Spleen (tissue), 11 donors: ENCODE results near the gene FAN1. TPM values are rescaled to one million over a fixed set of nuclear protein-coding genes. Genes with fewer than 3 reads are reported as not detected.

Source experiments
- DNase-seq: peaks from one replicate; pipeline ENCODE4 v3.0.0-alpha.2; 2020
- H3K27ac ChIP-seq, 8 donors: fragments of 200-600 bp; sonication (generic) in 7 of 8; 1 replicate in 4 of 8; 2 replicates in 4 of 8; pipeline versions ENCODE4 v1.5.0 to v1.8.0; 2016 to 2021; ENCODE audit warnings: inconsistent platforms in 4 of 8, mild to moderate bottlenecking in 4 of 8, moderate library complexity in 1 of 8
- H3K27me3 ChIP-seq, 7 donors: fragments of 200-600 bp; sonication (generic) in 6 of 7; replicated peaks in 1 of 7; 1 replicate in 4 of 7; 2 replicates in 3 of 7; pipeline versions ENCODE4 v1.5.0 to v1.8.0; 2016 to 2021; ENCODE audit warnings: inconsistent platforms in 3 of 7, mild to moderate bottlenecking in 1 of 7
- H3K36me3 ChIP-seq, 6 donors: fragments of 200-600 bp; sonication (generic) in 5 of 6; 1 replicate in 4 of 6; 2 replicates in 2 of 6; pipeline versions ENCODE4 v1.5.0 to v1.8.0; 2016 to 2021; ENCODE audit warnings: inconsistent platforms in 2 of 6
- H3K4me1 ChIP-seq, 6 donors: fragments of 200-600 bp; sonication (generic) in 5 of 6; 1 replicate in 3 of 6; 2 replicates in 3 of 6; pipeline versions ENCODE4 v1.5.0 to v1.8.0; 2016 to 2021; ENCODE audit warnings: inconsistent platforms in 3 of 6
- H3K4me3 ChIP-seq, 8 donors: fragments of 200-600 bp; sonication (generic) in 7 of 8; 1 replicate in 4 of 8; 2 replicates in 4 of 8; pipeline versions ENCODE4 v1.5.0 to v1.8.0; 2016 to 2021; ENCODE audit warnings: inconsistent platforms in 4 of 8, mild to moderate bottlenecking in 4 of 8, moderate library complexity in 2 of 8
- H3K9me3 ChIP-seq, 8 donors: fragments of 200-600 bp; sonication (generic) in 7 of 8; 1 replicate in 4 of 8; 2 replicates in 4 of 8; pipeline versions ENCODE4 v1.5.0 to v1.8.0; 2016 to 2021; ENCODE audit warnings: inconsistent platforms in 4 of 8
- CTCF ChIP-seq, 11 experiments: fragments of 200-600 bp in 7 of 11; fragments of 450-650 bp in 4 of 11; sonication (generic) in 4 of 11; IDR thresholded peaks in 8 of 11; conservative IDR thresholded peaks in 3 of 11; 1 replicate in 7 of 11; 2 replicates in 4 of 11; pipeline versions ENCODE4 v1.4.0 to v1.8.0; 2016 to 2021; ENCODE audit warnings: antibody characterized with exemption in 11 of 11, inconsistent platforms in 4 of 11, mild to moderate bottlenecking in 1 of 11
- POLR2A ChIP-seq, 3 donors: fragments of 450-650 bp; IDR thresholded peaks; one replicate each; pipeline ENCODE4 v1.5.1; 2017; ENCODE audit warnings: antibody characterized with exemption in 3 of 3, mild to moderate bottlenecking in 1 of 3
- POLR2AphosphoS5 ChIP-seq, 3 donors: sonication (generic); formaldehyde crosslinking; IDR thresholded peaks; one replicate each; pipeline ENCODE4 v1.5.1; 2017; ENCODE audit warnings: antibody characterized with exemption in 3 of 3
- WGBS, 5 donors: extraction: QIAGEN DNeasy Blood & Tissue Kit in 3 of 5; methylation state at CpG; one replicate each; pipeline versions ENCODE4 v1.1.5 to v1.1.7; 2013 to 2018; 5-methylcytosine and 5-hydroxymethylcytosine counted together
- intact Hi-C: fragments of 100-400 bp; cut with DNase I; formaldehyde crosslinking; loops from one replicate; pipeline ENCODE4 v1.15.0; 2023; ENCODE audit warnings: low total_unique reads
- polyA plus RNA-seq, 3 donors: library from polyadenylated mRNA; stranded (reverse); fragments of 200-250 nt; gene quantifications; one replicate each; pipeline ENCODE4 v1.2.1, GENCODE V29; 2013
- total RNA-seq, 7 donors: library from RNA; depleted of rRNA in 3 of 7; stranded (reverse); fragments of >200 nt in 3 of 7; fragmentation: NEBNext Ultra II Directional in 4 of 7; extraction: Animal tissue kit (Norgen Biotek cat#: 25700) in 4 of 7; gene quantifications; one replicate each; pipeline versions ENCODE4 v1.1.0 to v1.2.1, GENCODE V29; 2016 to 2021
- donor health status: healthy with polysubstance abuse.
- donor health status: DM: no; HTN: no; CAD: no; lungs with moderate emphysema.
- donor health status: DM: no; HTN: no; CAD: no.
- donor health status: Bipolar disorder and iron deficiency.
- donor health status: healthy.
- donor health status: DM: no; HTN: no; CAD: no.
- donor health status: DM: yes; HTN: yes; CAD: no.

FAN1 gene
- total and polyA plus RNA-seq, 10 donors: 6.5 to 22.1 (median 12.6) TPM

GRCh38 chr15:30963681-30964080, 60.0 kb downstream of the FAN1 start:
- H3K9me3 ChIP-seq: no peaks in the 10 kb centered on the region

GRCh38 chr15:30969724-30970123, 66.0 kb downstream of the FAN1 start:
- intact Hi-C loops: no loop called here
- 95 to 98% (median 96%) methylated on average over 2 of the region's 2 CpGs for WGBS, 5 donors
- no peak overlapping the region for H3K4me3 ChIP-seq
- no peaks in the 10 kb centered on the region for H3K27me3 ChIP-seq
- peaks cover 0 to 58% (median 9%) of the 10 kb centered on the region in 6 donors for H3K4me1 ChIP-seq
- no peak overlapping the region for H3K27ac ChIP-seq
- peaks cover 0 to 96% (median 40%) of the 10 kb centered on the region in 6 donors for H3K36me3 ChIP-seq
- no peaks in the 10 kb centered on the region for H3K9me3 ChIP-seq
- TF ChIP-seq POLR2AphosphoS5 (IDR thresholded peaks at IDR 0.05) (no peak), POLR2A (IDR thresholded peaks at IDR 0.05) (no peak), CTCF (IDR thresholded peaks at IDR 0.05 in 8 of 11, conservative IDR thresholded peaks at IDR 0.05 in 3 of 11) (no peak)
- no peak for DNase-seq

More at GRCh38 chr15:30963681-30964080, 60.0 kb downstream of the FAN1 start:
- WGBS, 5 donors: 81 to 88% (median 83%) methylated on average over 3 of the region's 3 CpGs
- peaks cover 0 to 21% (median 4%) of the 10 kb centered on the region in 6 donors for H3K4me1 ChIP-seq
- H3K27me3 ChIP-seq: no peaks in the 10 kb centered on the region
- H3K4me3 ChIP-seq: no peak overlapping the region
- TF ChIP-seq POLR2A (IDR thresholded peaks at IDR 0.05) (no peak), CTCF (IDR thresholded peaks at IDR 0.05 in 8 of 11, conservative IDR thresholded peaks at IDR 0.05 in 3 of 11) (no peak), POLR2AphosphoS5 (IDR thresholded peaks at IDR 0.05) (no peak)
- no peak overlapping the region for H3K27ac ChIP-seq
- DNase-seq: no peak
- peaks cover 0 to 96% (median 45%) of the 10 kb centered on the region in 6 donors for H3K36me3 ChIP-seq
- intact Hi-C loops: no loop called here

- no peak overlapping the region for H3K27ac ChIP-seq
- TF ChIP-seq CTCF (IDR thresholded peaks at IDR 0.05 in 8 of 11, conservative IDR thresholded peaks at IDR 0.05 in 3 of 11) (no peak), POLR2A (IDR thresholded peaks at IDR 0.05) (no peak), POLR2AphosphoS5 (IDR thresholded peaks at IDR 0.05) (no peak)
- intact Hi-C loops: no loop called here
- H3K4me3 ChIP-seq: no peak overlapping the region
- H3K9me3 ChIP-seq: no peaks in the 10 kb centered on the region
- WGBS, 5 donors: 94 to 98% (median 97%) methylated on average over 4 of the region's 4 CpGs
- H3K27me3 ChIP-seq: no peaks in the 10 kb centered on the region
- no peak for DNase-seq
- peaks cover 0 to 93% (median 28%) of the 10 kb centered on the region in 6 donors for H3K4me1 ChIP-seq
- H3K36me3 ChIP-seq: peaks cover 0 to 92% (median 33%) of the 10 kb centered on the region in 6 donors
Observed at GRCh38 chr15:30973379-30973778, 69.7 kb downstream of the FAN1 start.

GRCh38 chr15:30974112-30974511, 70.4 kb downstream of the FAN1 start:
- no peak for TF ChIP-seq CTCF (IDR thresholded peaks at IDR 0.05 in 8 of 11, conservative IDR thresholded peaks at IDR 0.05 in 3 of 11)
- intact Hi-C loops: no loop called here
- peak overlapping the region in 1 of 8 donors; percentile 9 for H3K27ac ChIP-seq
- no peak overlapping the region for H3K4me3 ChIP-seq
- no peaks in the 10 kb centered on the region for H3K9me3 ChIP-seq
- H3K27me3 ChIP-seq: no peaks in the 10 kb centered on the region
- WGBS, 5 donors: 61 to 75% (median 69%) methylated on average over 5 of the region's 5 CpGs
- peaks cover 0 to 93% (median 30%) of the 10 kb centered on the region in 6 donors for H3K4me1 ChIP-seq
- H3K36me3 ChIP-seq: peaks cover 0 to 86% (median 33%) of the 10 kb centered on the region in 6 donors
- no peak for DNase-seq
